ENCODE measurements around the gene CARD11. TPM values are rescaled to one million over a fixed set of nuclear protein-coding genes. Genes with fewer than 3 reads are reported as not detected.

Gene CARD11
- total and polyA plus RNA-seq, 2 experiments from 2014 or later: 17.7 to 29.0 TPM

DNA sequence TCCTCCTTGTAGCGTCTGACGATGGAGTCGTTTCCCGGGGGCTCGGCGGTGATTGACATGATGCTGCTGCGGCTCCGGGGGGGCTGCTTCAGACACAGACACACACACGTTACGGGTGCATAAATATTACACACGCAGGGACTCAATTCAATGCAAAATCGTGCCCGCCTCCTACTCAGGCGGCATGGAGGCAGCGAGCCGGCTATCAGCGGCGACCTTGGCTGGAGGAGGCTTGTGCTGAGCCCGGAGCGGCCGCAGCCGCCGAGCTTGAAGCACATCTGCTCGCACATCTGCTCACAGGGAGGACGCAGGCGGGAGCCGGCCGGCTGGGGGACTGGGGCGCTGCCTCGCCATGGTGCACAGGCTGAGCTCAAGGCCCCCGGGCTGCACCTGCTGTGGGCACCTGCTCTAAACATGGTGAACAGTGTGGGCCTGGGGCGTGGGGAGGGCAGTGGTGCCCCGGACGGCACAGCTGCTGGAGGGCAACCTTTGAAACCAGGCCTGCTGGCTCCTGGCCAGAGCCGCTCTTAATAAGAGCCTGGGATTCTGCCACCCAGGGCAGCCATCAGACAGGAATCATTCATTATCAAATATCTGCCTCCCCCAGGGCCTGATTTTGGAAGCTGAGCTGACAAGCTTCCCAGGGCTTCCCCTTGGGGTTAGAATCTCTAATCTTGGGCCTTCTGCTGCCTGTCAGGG, 114.9 kb downstream of the CARD11 start:
- no peak overlapping the region for H3K4me3 ChIP-seq
- H3K36me3 ChIP-seq (ENCODE audit: insufficient read depth): no peaks in the 10 kb centered on the region
- H3K79me2 ChIP-seq (replicated peaks; ENCODE audit: insufficient read depth): no peaks in the 10 kb centered on the region
- no peaks in the 10 kb centered on the region for H3F3A ChIP-seq (replicated peaks; ENCODE audit: low read depth)
- no peak overlapping the region for H2AFZ ChIP-seq
- H3K9me2 ChIP-seq (ENCODE audit: insufficient read depth): no peaks in the 10 kb centered on the region
- H3K4me2 ChIP-seq: no peak overlapping the region
- Mint-ChIP-seq H3K27me3 (ENCODE audit: insufficient read depth, low read depth, poor library complexity) (peaks cover 16% of the 10 kb centered on the region), H3K4me3 (no peak overlapping the region), H3K4me1 (no peaks in the 10 kb centered on the region), H3K36me3 (ENCODE audit: low read depth) (peaks cover 3% of the 10 kb centered on the region; the same call in 1 of the 3 replicates), H3K9me3 (no peaks in the 10 kb centered on the region), H3K27ac (no peak overlapping the region)
- DNase-seq (ENCODE audit: low spot score): no peak
- TF ChIP-seq STAT1 (IDR thresholded peaks at IDR 0.05; ENCODE audit: unreplicated experiment) (no peak), JUNB (IDR thresholded peaks at IDR 0.05; ENCODE audit: unreplicated experiment) (no peak), POLR2AphosphoS5 (IDR thresholded peaks at IDR 0.05; ENCODE audit: low read depth) (no peak), NANOG (IDR thresholded peaks at IDR 0.05; ENCODE audit: borderline replicate concordance) (no peak), CTCF (conservative IDR thresholded peaks at IDR 0.05; ENCODE audit: low read depth in 2 of 2) (no peak), CREB1 (CRISPR knock-in tag; IDR thresholded peaks at IDR 0.05; ENCODE audit: low read depth) (no peak), EZH2phosphoT487 (IDR thresholded peaks at IDR 0.05; ENCODE audit: unreplicated experiment) (no peak), ZNF114 (CRISPR knock-in tag; IDR thresholded peaks at IDR 0.05) (no peak), EZH2 (IDR thresholded peaks at IDR 0.05; ENCODE audit: low read depth, unreplicated experiment) (no peak), ZNF331 (CRISPR knock-in tag; IDR thresholded peaks at IDR 0.05; ENCODE audit: low read depth) (no peak)
- TF ChIP-seq, protein P1, sequence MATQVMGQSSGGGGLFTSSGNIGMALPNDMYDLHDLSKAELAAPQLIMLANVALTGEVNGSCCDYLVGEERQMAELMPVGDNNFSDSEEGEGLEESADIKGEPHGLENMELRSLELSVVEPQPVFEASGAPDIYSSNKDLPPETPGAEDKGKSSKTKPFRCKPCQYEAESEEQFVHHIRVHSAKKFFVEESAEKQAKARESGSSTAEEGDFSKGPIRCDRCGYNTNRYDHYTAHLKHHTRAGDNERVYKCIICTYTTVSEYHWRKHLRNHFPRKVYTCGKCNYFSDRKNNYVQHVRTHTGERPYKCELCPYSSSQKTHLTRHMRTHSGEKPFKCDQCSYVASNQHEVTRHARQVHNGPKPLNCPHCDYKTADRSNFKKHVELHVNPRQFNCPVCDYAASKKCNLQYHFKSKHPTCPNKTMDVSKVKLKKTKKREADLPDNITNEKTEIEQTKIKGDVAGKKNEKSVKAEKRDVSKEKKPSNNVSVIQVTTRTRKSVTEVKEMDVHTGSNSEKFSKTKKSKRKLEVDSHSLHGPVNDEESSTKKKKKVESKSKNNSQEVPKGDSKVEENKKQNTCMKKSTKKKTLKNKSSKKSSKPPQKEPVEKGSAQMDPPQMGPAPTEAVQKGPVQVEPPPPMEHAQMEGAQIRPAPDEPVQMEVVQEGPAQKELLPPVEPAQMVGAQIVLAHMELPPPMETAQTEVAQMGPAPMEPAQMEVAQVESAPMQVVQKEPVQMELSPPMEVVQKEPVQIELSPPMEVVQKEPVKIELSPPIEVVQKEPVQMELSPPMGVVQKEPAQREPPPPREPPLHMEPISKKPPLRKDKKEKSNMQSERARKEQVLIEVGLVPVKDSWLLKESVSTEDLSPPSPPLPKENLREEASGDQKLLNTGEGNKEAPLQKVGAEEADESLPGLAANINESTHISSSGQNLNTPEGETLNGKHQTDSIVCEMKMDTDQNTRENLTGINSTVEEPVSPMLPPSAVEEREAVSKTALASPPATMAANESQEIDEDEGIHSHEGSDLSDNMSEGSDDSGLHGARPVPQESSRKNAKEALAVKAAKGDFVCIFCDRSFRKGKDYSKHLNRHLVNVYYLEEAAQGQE (IDR thresholded peaks at IDR 0.05; ENCODE audit: unreplicated experiment): no peak
- TF ChIP-seq, protein P2, sequence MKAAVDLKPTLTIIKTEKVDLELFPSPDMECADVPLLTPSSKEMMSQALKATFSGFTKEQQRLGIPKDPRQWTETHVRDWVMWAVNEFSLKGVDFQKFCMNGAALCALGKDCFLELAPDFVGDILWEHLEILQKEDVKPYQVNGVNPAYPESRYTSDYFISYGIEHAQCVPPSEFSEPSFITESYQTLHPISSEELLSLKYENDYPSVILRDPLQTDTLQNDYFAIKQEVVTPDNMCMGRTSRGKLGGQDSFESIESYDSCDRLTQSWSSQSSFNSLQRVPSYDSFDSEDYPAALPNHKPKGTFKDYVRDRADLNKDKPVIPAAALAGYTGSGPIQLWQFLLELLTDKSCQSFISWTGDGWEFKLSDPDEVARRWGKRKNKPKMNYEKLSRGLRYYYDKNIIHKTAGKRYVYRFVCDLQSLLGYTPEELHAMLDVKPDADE (IDR thresholded peaks at IDR 0.05): no peak
- TF ChIP-seq, protein P3, sequence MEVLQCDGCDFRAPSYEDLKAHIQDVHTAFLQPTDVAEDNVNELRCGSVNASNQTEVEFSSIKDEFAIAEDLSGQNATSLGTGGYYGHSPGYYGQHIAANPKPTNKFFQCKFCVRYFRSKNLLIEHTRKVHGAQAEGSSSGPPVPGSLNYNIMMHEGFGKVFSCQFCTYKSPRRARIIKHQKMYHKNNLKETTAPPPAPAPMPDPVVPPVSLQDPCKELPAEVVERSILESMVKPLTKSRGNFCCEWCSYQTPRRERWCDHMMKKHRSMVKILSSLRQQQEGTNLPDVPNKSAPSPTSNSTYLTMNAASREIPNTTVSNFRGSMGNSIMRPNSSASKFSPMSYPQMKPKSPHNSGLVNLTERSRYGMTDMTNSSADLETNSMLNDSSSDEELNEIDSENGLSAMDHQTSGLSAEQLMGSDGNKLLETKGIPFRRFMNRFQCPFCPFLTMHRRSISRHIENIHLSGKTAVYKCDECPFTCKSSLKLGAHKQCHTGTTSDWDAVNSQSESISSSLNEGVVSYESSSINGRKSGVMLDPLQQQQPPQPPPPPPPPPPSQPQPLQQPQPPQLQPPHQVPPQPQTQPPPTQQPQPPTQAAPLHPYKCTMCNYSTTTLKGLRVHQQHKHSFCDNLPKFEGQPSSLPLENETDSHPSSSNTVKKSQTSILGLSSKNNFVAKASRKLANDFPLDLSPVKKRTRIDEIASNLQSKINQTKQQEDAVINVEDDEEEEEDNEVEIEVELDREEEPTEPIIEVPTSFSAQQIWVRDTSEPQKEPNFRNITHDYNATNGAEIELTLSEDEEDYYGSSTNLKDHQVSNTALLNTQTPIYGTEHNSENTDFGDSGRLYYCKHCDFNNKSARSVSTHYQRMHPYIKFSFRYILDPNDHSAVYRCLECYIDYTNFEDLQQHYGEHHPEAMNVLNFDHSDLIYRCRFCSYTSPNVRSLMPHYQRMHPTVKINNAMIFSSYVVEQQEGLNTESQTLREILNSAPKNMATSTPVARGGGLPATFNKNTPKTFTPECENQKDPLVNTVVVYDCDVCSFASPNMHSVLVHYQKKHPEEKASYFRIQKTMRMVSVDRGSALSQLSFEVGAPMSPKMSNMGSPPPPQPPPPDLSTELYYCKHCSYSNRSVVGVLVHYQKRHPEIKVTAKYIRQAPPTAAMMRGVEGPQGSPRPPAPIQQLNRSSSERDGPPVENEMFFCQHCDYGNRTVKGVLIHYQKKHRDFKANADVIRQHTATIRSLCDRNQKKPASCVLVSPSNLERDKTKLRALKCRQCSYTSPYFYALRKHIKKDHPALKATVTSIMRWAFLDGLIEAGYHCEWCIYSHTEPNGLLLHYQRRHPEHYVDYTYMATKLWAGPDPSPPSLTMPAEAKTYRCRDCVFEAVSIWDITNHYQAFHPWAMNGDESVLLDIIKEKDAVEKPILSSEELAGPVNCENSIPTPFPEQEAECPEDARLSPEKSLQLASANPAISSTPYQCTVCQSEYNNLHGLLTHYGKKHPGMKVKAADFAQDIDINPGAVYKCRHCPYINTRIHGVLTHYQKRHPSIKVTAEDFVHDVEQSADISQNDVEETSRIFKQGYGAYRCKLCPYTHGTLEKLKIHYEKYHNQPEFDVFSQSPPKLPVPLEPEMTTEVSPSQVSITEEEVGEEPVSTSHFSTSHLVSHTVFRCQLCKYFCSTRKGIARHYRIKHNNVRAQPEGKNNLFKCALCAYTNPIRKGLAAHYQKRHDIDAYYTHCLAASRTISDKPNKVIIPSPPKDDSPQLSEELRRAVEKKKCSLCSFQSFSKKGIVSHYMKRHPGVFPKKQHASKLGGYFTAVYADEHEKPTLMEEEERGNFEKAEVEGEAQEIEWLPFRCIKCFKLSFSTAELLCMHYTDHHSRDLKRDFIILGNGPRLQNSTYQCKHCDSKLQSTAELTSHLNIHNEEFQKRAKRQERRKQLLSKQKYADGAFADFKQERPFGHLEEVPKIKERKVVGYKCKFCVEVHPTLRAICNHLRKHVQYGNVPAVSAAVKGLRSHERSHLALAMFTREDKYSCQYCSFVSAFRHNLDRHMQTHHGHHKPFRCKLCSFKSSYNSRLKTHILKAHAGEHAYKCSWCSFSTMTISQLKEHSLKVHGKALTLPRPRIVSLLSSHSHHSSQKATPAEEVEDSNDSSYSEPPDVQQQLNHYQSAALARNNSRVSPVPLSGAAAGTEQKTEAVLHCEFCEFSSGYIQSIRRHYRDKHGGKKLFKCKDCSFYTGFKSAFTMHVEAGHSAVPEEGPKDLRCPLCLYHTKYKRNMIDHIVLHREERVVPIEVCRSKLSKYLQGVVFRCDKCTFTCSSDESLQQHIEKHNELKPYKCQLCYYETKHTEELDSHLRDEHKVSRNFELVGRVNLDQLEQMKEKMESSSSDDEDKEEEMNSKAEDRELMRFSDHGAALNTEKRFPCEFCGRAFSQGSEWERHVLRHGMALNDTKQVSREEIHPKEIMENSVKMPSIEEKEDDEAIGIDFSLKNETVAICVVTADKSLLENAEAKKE (CRISPR knock-in tag; IDR thresholded peaks at IDR 0.05): no peak
- H3K27me3 ChIP-seq (ENCODE audit: insufficient read depth): no peaks in the 10 kb centered on the region
- H4K20me1 ChIP-seq (replicated peaks; ENCODE audit: insufficient read depth): no peaks in the 10 kb centered on the region
- no peak overlapping the region for H3K27ac ChIP-seq (ENCODE audit: low read depth)
- ATAC-seq: no peak
- H3K4me1 ChIP-seq (ENCODE audit: insufficient read depth): no peaks in the 10 kb centered on the region
